ENCODE measurements around the gene APOA4. TPM values are rescaled to one million over a fixed set of nuclear protein-coding genes. Genes with fewer than 3 reads are reported as not detected.
A peak's percentile ranks its signal among the peaks of the same experiment; 100 is the strongest.

The APOA4 gene
- total RNA-seq, 4 donors from 2014 or later = 0.34 to 3.9 (median 2.3) TPM; not detected in 1

- Histone ChIP-seq H3K4me1 (peaks cover 28% of the 10 kb centered on the region), H3K9me3 (no peaks in the 10 kb centered on the region), H3K27ac (peak overlapping the region; percentile 85), H3K36me3 (peaks cover 34% of the 10 kb centered on the region), H3K27me3 (no peaks in the 10 kb centered on the region), H3K4me3 (peak overlapping the region; percentile 73)
- 5% methylated on average over 22 of the region's 25 CpGs for WGBS
- TF ChIP-seq CTCF (IDR thresholded peaks at IDR 0.05) (no peak), EP300 (IDR thresholded peaks at IDR 0.05) (no peak), POLR2A (IDR thresholded peaks at IDR 0.05) (no peak), POLR2AphosphoS5 (IDR thresholded peaks at IDR 0.05) (no peak)
- DNase-seq (ENCODE audit: low spot score in 2 of 2) = peak in 1 of 2 donors; percentile 83
Observed at GRCh38 chr11:116773203-116774097, 49.7 kb downstream of the APOA4 start.

- Histone ChIP-seq H3K27ac (peak within 1 kb of the TSS; percentile 85), H3K9me3 (no peaks in the 10 kb centered on the region), H3K4me1 (peaks cover 28% of the 10 kb centered on the region), H3K36me3 (peaks cover 29% of the 10 kb centered on the region), H3K27me3 (no peaks in the 10 kb centered on the region), H3K4me3 (peak within 1 kb of the TSS; percentile 73)
- peak; percentile 93 to 94 for DNase-seq (ENCODE audit: low spot score in 2 of 2)
- 0% methylated on average over 32 of the region's 73 CpGs for WGBS
- TF ChIP-seq POLR2A (IDR thresholded peaks at IDR 0.05) (peak in 1 of 2 donors; percentile 25), CTCF (IDR thresholded peaks at IDR 0.05) (no peak), POLR2AphosphoS5 (IDR thresholded peaks at IDR 0.05) (peak in 2 of 3 donors; percentile 83 to 97), EP300 (IDR thresholded peaks at IDR 0.05) (no peak)
Observed at GRCh38 chr11:116772443-116773202, 50.5 kb downstream of the APOA4 start, which contains the start of gene BUD13. BUD13 (minus strand) TSS chr11:116772987; CDS start chr11:116772964, 23 bp downstream.

GRCh38 chr11:116771935-116772334 is 51.2 kb downstream of the APOA4 start:
- no peak for DNase-seq (ENCODE audit: low spot score in 2 of 2)
- TF ChIP-seq POLR2A (IDR thresholded peaks at IDR 0.05) = no peak
- TF ChIP-seq CTCF (IDR thresholded peaks at IDR 0.05) = no peak
- no peak for TF ChIP-seq POLR2AphosphoS5 (IDR thresholded peaks at IDR 0.05)

More at GRCh38 chr11:116771935-116772334, 51.2 kb downstream of the APOA4 start:
- Histone ChIP-seq H3K9me3 (no peaks in the 10 kb centered on the region), H3K27me3 (no peaks in the 10 kb centered on the region), H3K4me3 (peak overlapping the region; percentile 73), H3K36me3 (peaks cover 22% of the 10 kb centered on the region), H3K27ac (peak overlapping the region; percentile 85), H3K4me1 (peaks cover 28% of the 10 kb centered on the region)
- 9% methylated on average over 2 of the region's 2 CpGs for WGBS

Other genes starting within 250 kb of the APOA4 start
- 10 to 100 TPM; 11.5 to 19.4 (median 14.3) TPM for gene BUD13, start 50.3 kb downstream of the APOA4 start, total RNA-seq
- 10 to 100 TPM; 25.4 to 48.7 (median 36.8) TPM for gene ZPR1, start 35.3 kb downstream of the APOA4 start, total RNA-seq
- under 1 TPM in 1 of 4 donors, not detected in 3; 0.72 TPM for gene APOA5, start 31.4 kb downstream of the APOA4 start, total RNA-seq
- gene APOC3, start 6.6 kb upstream of the APOA4 start, total RNA-seq = 10 to 100 TPM in 1 of 4 donors, 1 to 10 TPM in 1, not detected in 2; 2.6 to 36.5 TPM
- gene APOA1, start 14.3 kb upstream of the APOA4 start, total RNA-seq = 10 to 100 TPM in 1 of 4 donors, 1 to 10 TPM in 2, not detected in 1; 1.2 to 11.6 (median 2.9) TPM

All from suprapubic skin (tissue), 4 donors.